ENCODE measurements around the gene STAG3. TPM values are rescaled to one million over a fixed set of nuclear protein-coding genes. Genes with fewer than 3 reads are reported as not detected.

STAG3 gene, protein sequence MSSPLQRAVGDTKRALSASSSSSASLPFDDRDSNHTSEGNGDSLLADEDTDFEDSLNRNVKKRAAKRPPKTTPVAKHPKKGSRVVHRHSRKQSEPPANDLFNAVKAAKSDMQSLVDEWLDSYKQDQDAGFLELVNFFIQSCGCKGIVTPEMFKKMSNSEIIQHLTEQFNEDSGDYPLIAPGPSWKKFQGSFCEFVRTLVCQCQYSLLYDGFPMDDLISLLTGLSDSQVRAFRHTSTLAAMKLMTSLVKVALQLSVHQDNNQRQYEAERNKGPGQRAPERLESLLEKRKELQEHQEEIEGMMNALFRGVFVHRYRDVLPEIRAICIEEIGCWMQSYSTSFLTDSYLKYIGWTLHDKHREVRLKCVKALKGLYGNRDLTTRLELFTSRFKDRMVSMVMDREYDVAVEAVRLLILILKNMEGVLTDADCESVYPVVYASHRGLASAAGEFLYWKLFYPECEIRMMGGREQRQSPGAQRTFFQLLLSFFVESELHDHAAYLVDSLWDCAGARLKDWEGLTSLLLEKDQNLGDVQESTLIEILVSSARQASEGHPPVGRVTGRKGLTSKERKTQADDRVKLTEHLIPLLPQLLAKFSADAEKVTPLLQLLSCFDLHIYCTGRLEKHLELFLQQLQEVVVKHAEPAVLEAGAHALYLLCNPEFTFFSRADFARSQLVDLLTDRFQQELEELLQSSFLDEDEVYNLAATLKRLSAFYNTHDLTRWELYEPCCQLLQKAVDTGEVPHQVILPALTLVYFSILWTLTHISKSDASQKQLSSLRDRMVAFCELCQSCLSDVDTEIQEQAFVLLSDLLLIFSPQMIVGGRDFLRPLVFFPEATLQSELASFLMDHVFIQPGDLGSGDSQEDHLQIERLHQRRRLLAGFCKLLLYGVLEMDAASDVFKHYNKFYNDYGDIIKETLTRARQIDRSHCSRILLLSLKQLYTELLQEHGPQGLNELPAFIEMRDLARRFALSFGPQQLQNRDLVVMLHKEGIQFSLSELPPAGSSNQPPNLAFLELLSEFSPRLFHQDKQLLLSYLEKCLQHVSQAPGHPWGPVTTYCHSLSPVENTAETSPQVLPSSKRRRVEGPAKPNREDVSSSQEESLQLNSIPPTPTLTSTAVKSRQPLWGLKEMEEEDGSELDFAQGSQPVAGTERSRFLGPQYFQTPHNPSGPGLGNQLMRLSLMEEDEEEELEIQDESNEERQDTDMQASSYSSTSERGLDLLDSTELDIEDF
- total RNA-seq (2022; extraction: Qiagen RNA extraction): 0.16 to 0.35 TPM (median 0.24 TPM) in 4 of 5 replicates, not detected in the other

DNA sequence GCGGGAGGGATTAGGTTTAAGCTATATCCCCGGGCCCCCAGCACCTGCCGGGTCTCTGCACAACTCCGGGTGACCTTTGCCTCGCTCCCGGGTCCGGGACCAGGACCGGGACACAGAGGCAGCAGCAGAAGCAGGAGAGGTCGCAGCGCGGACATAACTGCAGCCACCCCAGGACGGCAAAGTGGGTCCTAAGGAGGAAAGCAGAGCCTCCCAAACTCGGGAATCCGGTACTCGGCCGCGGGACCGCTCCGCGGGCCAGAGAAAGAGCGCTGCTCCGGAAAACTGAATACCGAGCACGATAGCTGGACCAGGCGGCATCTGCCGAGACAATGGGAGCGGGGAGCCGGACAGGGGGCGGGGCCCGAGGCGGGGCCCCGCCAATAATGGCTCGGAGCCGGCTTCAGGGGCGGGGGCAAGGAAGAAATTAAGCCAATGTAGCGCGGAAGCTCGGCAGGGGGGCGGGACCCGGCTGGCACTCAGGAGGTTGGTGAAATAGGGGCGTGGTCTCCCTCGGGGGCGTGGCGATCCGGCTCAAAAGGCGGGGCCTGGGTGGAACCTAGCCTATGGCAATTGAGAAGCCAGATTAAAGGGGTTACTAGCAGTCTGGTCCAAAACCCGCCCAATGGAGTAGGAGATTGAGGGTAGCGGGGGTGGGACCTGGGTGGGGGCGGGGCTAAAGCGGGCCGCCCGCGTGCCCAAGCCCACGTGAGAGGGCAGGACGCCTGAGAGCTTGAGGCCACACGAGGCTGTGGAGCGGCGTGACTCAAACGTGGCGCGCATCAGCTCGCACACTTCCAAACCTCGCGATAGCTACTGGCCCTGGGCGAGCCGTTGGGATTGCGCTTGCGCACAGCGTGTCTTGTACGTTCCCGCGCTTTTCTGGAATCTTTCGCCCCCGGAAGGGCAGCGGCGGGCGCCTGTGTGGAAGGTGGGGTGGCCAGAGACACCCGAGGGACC, at the start of gene STAG3, which contains the start of gene GPC2:
TSS of gene STAG3 (plus strand) at position 874 of the 957 bp plus-strand sequence. CDS start 2,639 bp downstream, outside the sequence.
TSS of gene GPC2 (minus strand) at position 337 of the 957 bp plus-strand sequence. CDS start at position 155, 182 bp downstream.

DNA sequence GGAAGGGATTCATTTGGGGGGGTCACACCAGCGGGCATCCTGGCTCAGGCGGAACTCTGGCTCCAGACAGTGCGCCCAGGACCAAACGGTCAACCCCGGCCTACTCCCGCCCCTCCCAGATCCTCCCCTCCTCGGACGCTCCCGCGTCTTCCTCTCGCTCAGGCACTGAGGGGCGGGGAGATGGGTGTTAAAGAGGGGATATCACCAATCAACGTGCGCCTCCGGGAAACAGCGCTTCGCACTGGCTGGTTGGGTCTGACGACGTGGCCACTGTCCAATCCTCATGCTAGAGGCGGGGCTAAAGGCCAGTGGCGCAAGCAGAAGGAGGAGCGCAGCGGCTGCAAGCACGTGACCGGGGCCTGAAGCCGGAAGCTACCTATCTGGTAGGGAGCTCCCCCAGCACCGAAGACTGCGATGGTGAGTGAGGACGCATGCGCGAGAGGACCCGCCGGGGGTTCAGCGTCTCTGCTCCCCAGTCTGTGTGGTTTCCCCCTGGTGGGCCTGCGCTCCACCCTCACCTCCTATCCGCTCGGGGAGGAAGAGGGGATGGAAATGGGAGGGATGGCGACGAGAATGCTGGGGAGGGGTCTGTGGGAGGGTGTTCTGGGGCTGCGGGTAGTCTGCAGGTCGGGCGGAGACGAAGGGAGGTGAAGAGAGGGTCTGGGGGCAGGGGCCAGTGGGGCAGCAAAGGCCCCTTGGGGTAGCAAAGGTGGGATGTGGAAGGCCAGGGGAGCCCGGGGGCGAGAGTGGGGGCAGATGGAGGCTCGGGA, 29.0 kb upstream of the STAG3 start, which contains the start of gene LAMTOR4:
TSS of gene LAMTOR4 (plus strand) at position 360 of the 770 bp plus-strand sequence. CDS start at position 415, 55 bp downstream.

DNA sequence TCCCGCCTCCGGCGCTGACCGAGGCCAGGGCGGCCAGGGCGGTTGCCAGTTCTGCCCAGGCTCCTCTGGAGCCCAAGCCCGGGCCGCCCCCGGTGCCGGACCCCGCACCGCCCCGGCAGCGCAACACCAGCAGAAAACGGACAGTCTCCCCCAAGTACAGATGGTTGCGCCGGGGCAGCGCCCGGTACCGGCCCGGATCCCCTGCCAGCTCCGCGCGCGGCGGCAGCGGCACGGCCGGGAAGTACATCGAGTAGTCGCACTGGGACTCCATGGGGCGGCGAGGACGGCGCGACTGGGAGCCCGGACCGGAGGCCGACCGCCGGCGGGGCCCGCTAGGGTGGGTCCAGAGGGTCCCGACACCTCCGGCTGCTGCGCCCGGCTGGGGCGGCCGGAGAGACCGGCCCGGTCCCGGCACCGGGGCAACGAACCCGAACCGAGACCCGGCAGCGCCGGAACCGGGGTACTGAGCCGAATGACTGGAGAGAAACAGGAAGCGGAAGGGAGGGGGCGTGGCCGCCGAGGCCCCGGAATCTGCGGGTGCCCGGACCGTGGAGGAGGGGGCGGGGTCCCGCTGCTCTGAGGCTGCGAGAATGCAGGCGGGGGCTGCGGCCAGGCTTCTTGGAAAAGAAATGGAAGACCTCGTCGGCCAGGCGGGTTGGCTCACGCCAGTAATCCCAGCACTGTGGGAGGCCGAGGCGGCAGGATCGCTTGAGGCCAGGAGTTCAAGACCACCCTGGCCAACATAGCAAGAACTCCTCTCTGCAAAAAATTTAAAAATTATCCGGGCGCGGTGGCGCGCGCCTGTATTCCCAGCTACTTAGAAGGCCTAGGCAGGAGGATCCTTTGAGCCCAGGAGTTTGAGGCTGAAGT, 19.3 kb upstream of the STAG3 start, which contains the start of gene TRAPPC14:
TSS of gene TRAPPC14 (minus strand) at position 495 of the 870 bp plus-strand sequence. CDS start at position 271, 224 bp downstream.

DNA sequence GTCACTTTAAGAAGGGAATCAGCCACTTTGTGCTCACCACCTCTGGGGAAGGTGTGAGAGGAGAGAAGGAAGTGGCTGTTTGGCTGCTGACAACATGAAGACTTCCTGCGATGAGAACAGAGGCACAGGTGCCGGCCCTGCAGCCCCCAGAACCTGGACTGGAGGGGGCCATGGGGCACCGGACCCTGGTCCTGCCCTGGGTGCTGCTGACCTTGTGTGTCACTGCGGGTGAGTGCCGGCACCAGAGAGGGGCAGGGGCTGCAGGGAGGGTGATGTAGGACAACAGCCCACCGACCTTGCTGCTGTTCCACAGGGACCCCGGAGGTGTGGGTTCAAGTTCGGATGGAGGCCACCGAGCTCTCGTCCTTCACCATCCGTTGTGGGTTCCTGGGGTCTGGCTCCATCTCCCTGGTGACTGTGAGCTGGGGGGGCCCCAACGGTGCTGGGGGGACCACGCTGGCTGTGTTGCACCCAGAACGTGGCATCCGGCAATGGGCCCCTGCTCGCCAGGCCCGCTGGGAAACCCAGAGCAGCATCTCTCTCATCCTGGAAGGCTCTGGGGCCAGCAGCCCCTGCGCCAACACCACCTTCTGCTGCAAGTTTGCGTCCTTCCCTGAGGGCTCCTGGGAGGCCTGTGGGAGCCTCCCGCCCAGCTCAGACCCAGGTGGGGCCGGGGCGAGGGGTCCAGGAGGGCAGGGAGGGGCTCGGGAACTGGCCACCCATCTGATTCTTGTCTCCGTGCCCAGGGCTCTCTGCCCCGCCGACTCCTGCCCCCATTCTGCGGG, 42.3 kb downstream of the STAG3 start, which contains the start of gene PVRIG:
TSS of gene PVRIG (plus strand) at position 149 of the 785 bp plus-strand sequence. CDS start at position 171, 22 bp downstream.

Other genes with a start within 250 kb of the STAG3 start
- gene GJC3, start 248.3 kb upstream of the STAG3 start, total RNA-seq (2022; extraction: Qiagen RNA extraction): 0.08 to 0.15 TPM (median 0.09 TPM) in 3 of 5 replicates, not detected in the others
- gene AZGP1, start 201.9 kb upstream of the STAG3 start, total RNA-seq (2022; extraction: Qiagen RNA extraction): 0.21 to 0.22 TPM in 2 of 5 replicates, not detected in the others
- 7.5 to 12.8 TPM (median 10.7 TPM) in 5 replicates for gene ZKSCAN1, start 162.3 kb upstream of the STAG3 start, total RNA-seq (2022; extraction: Qiagen RNA extraction)
- gene ZSCAN21, start 128.1 kb upstream of the STAG3 start, total RNA-seq (2022; extraction: Qiagen RNA extraction): 10.5 to 11.7 TPM (median 11.0 TPM) in 5 replicates
- 18.4 to 21.8 TPM (median 20.4 TPM) in 5 replicates for gene ZNF3, start 96.2 kb upstream of the STAG3 start, total RNA-seq (2022; extraction: Qiagen RNA extraction)
- 155 to 191 TPM (median 173 TPM) in 5 replicates for gene COPS6, start 88.9 kb upstream of the STAG3 start, total RNA-seq (2022; extraction: Qiagen RNA extraction)
- 214 to 235 TPM (median 230 TPM) in 5 replicates for gene MCM7, start 76.5 kb upstream of the STAG3 start, total RNA-seq (2022; extraction: Qiagen RNA extraction)
- gene AP4M1, start 76.3 kb upstream of the STAG3 start, total RNA-seq (2022; extraction: Qiagen RNA extraction): 12.2 to 13.3 TPM (median 12.9 TPM) in 5 replicates
- gene TAF6, start 58.6 kb upstream of the STAG3 start, total RNA-seq (2022; extraction: Qiagen RNA extraction): 54.7 to 70.6 TPM (median 67.5 TPM) in 5 replicates
- gene CNPY4, start 58.3 kb upstream of the STAG3 start, total RNA-seq (2022; extraction: Qiagen RNA extraction): 8.1 to 10.4 TPM (median 9.5 TPM) in 5 replicates
- 1.8 to 2.7 TPM (median 2.5 TPM) in 5 replicates for gene MBLAC1, start 51.0 kb upstream of the STAG3 start, total RNA-seq (2022; extraction: Qiagen RNA extraction)
- 122 to 148 TPM (median 137 TPM) in 5 replicates for gene LAMTOR4, start 29.0 kb upstream of the STAG3 start, total RNA-seq (2022; extraction: Qiagen RNA extraction)
- gene TRAPPC14, start 19.2 kb upstream of the STAG3 start, total RNA-seq (2022; extraction: Qiagen RNA extraction): 7.3 to 14.2 TPM (median 12.1 TPM) in 5 replicates
- gene GAL3ST4, start 9.3 kb upstream of the STAG3 start, total RNA-seq (2022; extraction: Qiagen RNA extraction): 0.04 to 0.09 TPM (median 0.05 TPM) in 4 of 5 replicates, not detected in the other
- gene GPC2, start 537 bp upstream of the STAG3 start, total RNA-seq (2022; extraction: Qiagen RNA extraction): 0.39 to 0.75 TPM (median 0.69 TPM) in 5 replicates
- gene PVRIG, start 42.0 kb downstream of the STAG3 start, total RNA-seq (2022; extraction: Qiagen RNA extraction): not detected in 5 replicates
- not detected in 5 replicates for gene SPDYE3, start 129.8 kb downstream of the STAG3 start, total RNA-seq (2022; extraction: Qiagen RNA extraction)
- gene PILRB, start 180.2 kb downstream of the STAG3 start, total RNA-seq (2022; extraction: Qiagen RNA extraction): 12.1 to 32.0 TPM (median 25.1 TPM) in 5 replicates
- gene PILRA, start 195.6 kb downstream of the STAG3 start, total RNA-seq (2022; extraction: Qiagen RNA extraction): 3.0 to 5.8 TPM (median 5.0 TPM) in 5 replicates